NCI-H1694 treated with DMSO at 0.1 percent for 48 hours (cell line): ENCODE results near the gene RPS27.
"Not testable (repeated sequence)": the region's sequence is repeated elsewhere in the genome, so short reads cannot be mapped to it uniquely, and the experiment has no call there.

ENCODE experiments used
- DNase-seq: peaks from one replicate; lab custom pipeline; 2025; lab: John Stamatoyannopoulos, UW

The RPS27 gene

DNA sequence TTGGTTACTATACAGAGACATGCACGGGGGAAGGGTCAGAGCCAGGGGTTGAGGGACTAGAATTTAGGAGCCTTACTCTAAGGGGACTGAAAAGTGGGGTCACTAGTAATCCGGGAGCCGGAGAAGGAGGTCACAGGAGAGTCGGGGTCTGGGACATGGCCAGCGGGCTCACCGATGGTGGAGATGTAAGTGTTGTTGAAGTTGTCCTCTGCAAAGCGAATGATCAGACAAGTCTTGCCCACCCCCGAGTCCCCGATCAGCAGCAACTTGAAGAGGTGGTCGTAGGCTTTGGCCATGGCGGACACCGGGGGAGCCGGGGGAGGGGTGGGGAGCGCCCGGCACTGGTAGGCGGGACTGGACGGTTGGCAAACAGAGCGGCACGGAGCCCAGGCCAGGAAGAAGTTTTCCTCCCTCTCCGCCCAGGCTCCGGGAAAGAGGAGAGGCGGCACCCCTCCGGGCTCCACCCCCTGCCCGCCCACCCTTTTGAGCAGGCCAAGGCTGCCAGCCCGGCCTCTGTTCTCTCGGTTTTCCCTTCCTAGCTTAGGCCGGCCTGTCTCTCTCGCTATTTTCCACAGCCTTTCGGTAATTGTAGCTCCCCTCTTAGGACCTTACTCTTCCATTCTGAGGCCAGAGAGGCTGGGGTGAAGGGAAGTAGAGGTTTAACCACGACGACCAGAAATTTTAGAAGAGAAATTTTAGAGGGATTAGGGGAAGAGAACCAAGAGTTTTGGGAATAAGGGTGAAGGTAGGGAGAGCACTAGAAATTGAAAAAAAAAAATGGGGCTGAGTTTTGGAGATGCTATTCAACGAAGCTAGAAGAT is 4.4 kb upstream of the RPS27 start, which contains the start of gene RAB13:
Gene RAB13 (minus strand): TSS at position 399 of the 821 bp plus-strand sequence. CDS start 103 bp downstream, at position 296.
- peak; percentile 79 for DNase-seq

DNA sequence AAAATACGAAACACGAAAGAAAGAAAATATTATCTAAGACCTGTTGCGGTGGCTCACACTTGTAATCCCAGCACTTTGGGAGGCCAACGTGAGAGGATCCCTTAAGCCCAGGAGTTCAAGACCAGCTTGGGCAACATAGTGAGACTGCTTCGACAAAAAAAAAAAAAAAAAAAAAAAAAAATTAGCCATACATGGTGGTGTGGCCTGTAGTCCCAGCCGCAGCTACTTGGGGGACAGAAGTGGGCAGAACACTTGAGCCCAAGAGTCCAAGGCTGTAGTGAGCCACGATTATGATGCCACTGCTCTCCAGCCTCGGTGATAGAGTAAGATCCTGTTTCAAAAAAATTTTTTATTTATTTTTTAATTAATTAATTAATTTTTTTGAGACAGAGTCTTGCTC is 2.9 kb upstream of the RPS27 start:
- DNase-seq, result no peak

DNA sequence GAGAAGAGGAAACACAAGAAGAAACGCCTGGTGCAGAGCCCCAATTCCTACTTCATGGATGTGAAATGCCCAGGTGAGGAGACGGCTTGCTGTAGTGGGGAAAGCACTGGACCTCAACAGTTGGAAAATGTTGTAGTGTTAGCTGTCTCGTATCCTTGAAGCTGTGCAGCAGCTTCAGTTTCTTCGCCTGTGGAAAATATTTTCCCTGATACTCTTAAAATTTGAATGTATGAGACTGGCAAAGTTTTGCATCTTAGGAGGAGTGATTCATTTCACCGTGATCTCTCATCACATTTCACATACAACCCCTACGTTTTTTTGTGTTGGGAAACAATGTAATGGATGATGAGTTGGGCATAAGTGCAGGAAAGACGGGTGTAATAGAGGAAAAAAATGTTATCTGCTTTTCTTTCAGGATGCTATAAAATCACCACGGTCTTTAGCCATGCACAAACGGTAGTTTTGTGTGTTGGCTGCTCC is 629 bp downstream of the RPS27 start:
- DNase-seq, result no peak

DNA sequence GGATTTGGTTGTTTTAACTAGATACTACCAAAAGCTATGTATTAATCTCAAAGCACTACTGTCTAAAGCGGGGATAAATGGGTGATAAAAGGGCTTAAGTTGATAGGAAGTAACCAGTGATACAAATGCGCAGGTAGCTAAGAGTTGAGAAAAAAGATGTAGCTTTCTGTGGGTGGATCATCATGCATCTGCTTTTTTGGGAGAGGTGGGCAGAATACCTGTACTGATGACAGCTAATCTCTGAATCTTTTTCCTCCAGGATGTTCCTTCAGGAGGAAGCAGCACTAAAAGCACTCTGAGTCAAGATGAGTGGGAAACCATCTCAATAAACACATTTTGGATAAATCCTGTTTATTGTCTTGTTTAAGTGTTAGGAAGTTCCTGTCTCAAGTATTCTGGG is 1.2 kb downstream of the RPS27 start:
- no peak for DNase-seq

DNA sequence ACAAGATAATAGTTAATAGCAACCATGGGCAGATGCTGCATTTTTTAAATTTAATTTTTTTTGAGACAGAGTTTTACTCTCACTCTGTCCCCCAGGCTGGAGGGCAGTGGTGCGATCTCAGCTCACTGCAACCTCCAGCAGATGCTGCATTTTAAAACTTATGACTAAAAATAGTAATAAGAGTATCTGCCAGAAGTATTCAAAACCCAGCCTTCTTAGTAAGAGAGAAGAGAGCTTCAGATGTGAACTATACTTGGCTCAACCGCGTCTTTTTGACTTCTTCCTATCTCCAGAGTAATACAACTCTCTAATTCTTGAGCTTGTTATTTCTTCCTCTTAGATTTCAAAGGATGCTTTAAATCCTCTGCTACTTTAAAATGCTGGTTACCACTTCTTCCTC is 4.6 kb downstream of the RPS27 start:
- DNase-seq, result no peak

DNA sequence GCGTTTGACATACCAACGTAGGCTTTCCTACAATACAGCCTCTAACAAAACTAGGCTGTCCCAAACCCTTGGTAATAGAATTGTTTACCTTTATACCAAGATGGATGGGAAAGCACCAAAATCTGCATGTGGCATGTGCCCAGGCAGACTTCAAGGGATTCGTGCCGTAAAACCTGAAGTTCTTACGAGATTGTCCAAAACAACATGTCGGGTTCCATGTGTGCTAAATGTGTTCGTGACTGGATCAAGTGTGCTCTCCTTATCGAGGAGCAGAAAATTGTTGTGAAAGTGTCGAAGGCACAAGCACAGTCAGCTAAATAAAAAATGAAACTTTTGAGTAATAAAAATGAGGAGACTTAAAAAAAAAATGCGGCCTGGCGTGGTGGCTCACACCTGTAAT is 5.1 kb downstream of the RPS27 start:
- DNase-seq, result no peak

DNA sequence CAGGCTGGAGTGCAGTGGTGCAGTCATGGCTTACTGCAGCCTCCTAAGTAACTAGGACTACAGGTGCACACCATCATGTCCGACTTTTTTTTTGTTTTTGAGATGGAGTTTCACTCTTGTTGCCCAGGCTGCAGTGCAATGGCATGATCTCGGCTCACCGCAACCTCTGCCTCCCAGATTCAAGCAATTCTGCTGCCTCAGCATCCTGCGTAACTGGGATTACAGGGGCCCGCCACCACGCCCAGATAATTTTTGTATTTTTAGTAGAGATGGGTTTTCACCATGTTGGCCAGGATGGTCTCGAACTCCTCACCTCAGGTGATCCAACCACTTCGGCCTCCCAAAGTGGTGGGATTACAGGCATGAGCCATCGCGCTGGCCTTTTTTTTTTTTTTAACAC is 6.3 kb downstream of the RPS27 start:
- not testable (repeated sequence) for DNase-seq

DNA sequence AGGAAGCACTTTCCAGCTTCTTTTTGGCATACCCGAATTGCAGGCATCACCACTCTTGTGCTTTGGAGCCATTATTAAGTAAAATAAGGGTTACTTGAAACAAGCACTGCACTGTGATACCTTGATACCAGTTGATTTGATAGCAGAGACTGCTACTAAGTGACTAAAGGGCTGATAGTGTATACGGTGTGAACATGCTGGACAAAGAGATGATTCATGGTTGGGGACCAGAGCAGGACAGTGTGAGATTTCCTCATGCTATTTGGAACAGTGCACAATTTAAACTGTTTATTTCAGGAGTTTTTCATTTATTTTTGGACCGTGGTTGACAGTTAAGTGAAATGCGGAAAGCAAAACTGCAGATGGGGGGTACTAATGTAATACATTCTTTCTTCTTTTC is 9.9 kb downstream of the RPS27 start:
- no peak for DNase-seq

DNA sequence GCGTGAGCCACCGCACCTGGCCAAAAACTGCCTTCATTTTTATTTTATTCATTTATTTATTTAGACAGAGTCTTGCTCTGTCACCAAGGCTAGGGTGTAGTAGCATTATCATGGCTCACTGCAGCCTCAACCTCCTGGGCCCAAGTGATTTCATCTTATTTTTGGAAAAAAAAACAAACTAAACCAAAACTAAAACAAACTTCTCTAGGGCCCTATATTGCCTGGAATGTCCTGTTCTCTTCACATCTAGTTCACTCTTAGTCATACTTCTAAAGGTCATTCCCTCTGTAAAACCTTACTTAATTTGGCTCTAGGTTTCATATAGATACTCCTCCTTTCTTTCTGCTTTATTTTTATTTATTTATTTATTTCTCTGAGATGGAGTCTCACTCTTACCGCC is 15.6 kb downstream of the RPS27 start:
- no peak for DNase-seq

DNA sequence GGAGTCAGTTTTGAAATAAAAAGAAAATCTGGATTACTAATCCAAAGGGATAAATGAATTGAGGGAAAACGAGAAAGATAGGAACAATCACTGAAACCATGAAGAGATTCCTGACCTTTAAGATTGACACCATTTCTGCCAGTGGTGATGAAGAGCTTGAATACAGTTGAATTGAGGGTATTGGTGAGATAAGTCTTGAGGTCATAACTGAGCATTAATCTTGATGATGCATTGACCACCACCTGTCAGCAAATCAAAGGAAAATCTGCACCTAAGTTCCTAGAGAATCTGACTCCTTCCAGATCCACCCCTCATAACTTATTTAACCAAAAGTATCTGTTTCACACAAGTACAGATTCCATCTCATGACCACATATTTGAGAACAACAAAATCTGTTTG is 21.6 kb downstream of the RPS27 start:
- no peak for DNase-seq

DNA sequence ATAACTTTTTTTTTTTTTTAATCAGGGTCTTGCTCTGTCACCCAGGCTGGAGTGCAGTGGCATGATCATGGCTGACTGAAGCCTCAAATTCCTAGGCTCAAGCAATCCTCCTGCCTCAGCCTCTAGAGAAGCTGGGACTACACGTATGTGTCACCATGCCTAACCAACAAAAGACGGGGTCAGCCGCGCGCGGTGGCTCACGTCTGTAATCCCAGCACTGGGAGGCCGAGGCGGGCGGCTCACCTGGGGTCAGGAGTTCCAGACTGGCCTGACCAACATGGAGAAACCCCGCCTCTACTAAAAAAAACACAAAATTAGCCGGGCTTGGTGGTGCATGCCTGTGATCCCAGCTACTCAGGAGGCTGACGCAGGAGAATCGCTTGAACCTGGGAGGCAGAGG is 22.0 kb downstream of the RPS27 start:
- DNase-seq, result not testable (repeated sequence)

DNA sequence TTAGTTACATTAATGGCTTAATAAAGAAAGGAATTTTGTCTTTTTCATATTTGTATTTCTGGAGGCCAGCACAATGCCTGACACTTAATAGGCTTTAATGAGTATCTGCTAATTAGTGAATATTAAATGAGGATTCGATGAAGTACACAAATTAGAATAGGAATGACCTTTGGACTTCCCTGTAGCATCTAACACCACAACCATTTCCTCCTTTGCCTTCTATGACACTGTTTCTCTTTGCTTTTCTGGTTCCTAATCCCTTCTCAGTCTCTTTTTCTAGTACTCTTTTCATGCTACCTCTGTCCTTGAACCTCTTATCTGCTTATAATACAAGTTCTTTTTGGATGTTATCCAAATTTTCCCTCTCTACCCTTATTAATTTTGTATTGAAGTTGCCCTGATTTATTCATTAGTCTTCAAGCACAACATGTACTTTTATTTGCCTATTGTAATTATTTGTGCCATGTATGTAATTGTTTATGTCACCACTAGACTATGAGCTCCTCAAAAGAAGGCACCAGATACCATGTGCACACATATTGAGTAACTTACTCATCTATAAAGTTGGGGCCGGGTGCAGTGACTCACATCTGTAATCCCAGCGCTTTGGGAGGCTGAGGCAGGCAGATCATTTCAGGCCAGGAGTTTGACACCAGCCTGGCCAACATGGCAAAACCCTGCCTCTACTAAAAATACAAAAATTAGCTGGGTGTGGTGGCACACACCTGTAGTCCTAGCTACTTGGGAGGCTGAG is 23.8 kb downstream of the RPS27 start:
- DNase-seq, result no peak

DNA sequence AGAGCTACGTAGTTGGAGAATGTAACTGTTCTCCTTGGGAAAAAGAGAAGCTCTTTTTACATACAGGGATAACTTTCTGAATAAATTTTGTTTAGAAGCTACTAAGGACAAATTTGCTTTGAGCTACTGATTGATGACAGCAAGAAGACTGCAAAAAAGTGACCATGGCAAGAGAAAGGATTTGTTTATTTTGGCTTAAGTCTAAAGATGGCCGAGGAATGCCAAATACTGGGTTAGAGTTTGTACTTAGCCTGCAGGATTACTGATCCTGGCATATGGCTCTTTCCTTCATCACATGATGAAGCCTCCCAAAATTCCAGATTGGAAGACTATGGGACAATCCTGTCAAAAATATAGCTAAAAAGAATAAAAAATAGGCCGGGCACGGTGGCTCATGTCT is 28.7 kb downstream of the RPS27 start:
- DNase-seq, result no peak

DNA sequence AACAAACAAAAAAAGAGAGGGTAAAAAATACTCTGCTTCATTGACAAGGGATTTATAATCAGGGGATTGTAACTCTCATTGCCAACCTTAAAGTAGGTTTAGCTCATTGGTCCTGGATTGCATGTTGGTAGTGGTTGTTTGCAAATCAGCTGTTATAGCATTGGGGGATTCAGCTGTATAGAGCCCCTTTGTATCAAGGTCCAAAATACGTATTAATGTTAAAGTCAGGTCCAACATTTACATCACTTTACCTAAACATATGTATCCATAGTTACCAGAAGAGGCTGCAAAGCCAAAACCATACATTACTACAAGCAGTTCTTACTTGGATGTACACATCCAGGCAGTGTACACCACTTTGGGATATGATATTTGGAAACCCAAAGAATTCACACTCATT is 29.4 kb downstream of the RPS27 start:
- DNase-seq, result no peak

DNA sequence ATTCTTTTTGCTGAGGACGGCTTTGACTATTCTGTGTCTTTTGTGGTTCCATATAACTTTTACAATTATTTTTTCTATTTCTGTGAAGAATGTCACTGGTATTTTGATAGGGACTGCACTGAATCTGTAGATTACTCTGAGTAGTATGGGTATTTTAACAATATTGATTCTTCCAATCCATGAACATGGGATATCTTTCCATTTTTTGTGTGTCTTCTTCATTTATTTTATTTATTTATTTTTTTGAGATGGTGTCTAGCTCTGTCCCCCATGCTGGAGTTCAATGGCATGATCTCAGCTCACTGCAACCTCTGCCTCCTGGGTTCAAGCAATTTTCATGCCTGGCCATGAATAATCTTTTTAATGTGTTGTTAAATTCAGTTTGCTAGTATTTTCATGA is 43.1 kb downstream of the RPS27 start:
- DNase-seq, result not testable (repeated sequence)
